ENCODE measurements around the gene DDX52. TPM values are rescaled to one million over a fixed set of nuclear protein-coding genes. Genes with fewer than 3 reads are reported as not detected.
A peak's percentile ranks its signal among the peaks of the same experiment; 100 is the strongest.

The DDX52 gene
- total and polyA plus RNA-seq, 9 donors, result 8.8 to 20.3 (median 19.2) TPM

DNA sequence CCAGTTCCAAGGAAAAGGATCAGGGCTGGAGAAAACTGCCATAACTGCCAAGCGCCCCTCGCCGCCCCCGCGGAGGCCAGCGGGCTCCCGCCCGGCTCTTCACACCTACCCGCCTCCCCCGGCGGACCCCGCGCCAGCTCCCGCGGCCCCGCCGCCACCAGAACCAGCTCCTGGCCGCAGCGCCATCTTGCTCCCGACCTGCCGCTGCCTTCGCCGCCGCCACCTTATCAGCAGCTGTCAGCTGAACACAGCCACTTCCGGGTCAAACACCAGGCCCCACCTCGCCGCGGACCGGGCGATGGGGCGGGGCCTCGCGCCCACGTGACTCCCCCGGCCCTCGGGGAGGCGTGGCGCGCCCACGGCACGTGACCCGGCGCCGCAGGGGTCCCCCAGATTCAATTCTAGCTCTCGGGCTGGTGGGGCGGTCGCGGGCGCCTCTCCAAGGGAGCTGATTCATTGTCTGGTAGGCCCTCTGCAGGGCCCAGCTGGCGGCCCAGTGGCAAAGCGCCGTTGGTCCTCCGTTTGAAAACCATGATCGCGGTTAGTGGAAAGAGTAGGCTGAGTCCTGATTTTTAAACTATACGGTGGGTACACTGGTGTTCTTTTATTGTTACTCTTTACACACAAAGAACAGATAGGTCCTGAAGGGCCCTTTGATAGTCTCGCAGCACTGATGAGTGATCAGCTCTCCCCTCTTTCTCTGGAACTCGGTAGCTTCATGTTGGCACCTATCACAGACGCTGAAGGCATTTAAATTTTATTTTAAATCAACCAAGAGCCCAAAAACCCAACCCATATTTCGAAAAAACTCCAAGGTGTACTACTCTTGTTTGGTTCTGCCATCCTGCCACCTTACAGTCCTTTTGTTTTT lies 33.8 kb downstream of the DDX52 start, which contains the start of gene SYNRG:
TSS of gene SYNRG (minus strand) at position 249 of the 871 bp plus-strand sequence. CDS start at position 186, 63 bp downstream.
- TF ChIP-seq POLR2A (IDR thresholded peaks at IDR 0.05) (peak; percentile 48), CTCF (IDR thresholded peaks at IDR 0.05) (peak in 2 of 3 donors; percentile 32 to 50), EP300 (IDR thresholded peaks at IDR 0.05) (no peak)
- Histone ChIP-seq H3K4me1 (ENCODE audit: insufficient read depth) (peaks cover 3% of the 10 kb centered on the region), H3K27ac (peak within 1 kb of the TSS; percentile 73 to 86), H3K36me3 (no peaks in the 10 kb centered on the region), H3K9me3 (no peaks in the 10 kb centered on the region), H3K27me3 (peaks cover 3% of the 10 kb centered on the region), H3K4me3 (peak within 1 kb of the TSS; percentile 77)
- WGBS, 3 donors, result 1 to 2% (median 2%) methylated on average over 41 to 60 of the region's 60 CpGs
- intact Hi-C loops (cut with DNase I), result no loop called here
- DNase-seq, result peak; percentile 97 to 99 (median 98)

DNA sequence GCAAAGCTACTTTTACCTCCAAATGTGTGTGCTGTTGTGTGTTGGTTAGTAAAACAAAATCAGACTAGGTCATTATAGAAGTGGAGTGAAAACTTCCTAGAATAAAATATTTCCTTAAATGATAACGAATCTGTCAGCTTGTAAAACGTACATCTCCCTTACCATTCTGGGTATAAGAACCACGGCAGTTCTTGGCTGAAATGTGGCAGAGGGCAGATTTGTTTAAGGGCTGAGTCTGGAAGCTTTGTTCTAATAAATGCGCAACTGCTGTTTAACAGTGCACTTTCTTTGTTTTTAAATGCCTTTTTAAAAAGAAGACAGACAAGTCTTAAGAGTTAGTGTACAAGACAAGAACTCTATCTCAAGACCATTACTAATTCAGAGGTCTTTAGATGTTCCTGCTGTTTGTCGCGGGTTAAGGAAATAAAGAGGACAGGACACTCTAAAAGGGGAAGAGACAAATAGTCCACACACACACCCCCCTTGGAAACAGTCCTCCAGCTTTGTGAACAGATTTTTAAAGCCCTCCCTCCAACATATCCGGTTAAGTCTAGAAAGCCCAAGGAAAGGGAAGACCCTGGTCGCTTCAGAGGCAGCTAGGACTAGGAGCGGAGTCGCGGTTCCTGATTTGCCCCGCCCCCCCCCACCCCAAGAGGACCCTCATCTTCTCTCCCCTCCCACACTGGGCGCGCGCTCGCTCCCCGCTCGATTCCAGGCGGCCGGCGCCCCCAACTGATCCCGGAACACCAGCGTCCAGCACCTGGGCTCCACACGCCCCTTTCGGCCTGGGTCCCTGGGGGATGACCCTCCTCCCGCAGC lies 34.7 kb downstream of the DDX52 start:
- Histone ChIP-seq H3K27me3 (peaks cover 3% of the 10 kb centered on the region), H3K4me3 (peak overlapping the region; percentile 77), H3K36me3 (no peaks in the 10 kb centered on the region), H3K27ac (peak overlapping the region; percentile 73 to 86), H3K4me1 (ENCODE audit: insufficient read depth) (peaks cover 3% of the 10 kb centered on the region), H3K9me3 (no peaks in the 10 kb centered on the region)
- WGBS, 3 donors, result 1 to 2% (median 1%) methylated on average over 17 to 26 of the region's 26 CpGs
- no peak for TF ChIP-seq EP300 (IDR thresholded peaks at IDR 0.05)
- no peak for TF ChIP-seq CTCF (IDR thresholded peaks at IDR 0.05)
- no peak for TF ChIP-seq POLR2A (IDR thresholded peaks at IDR 0.05)
- DNase-seq, result no peak
- intact Hi-C loops (cut with DNase I), result no loop called here

GRCh38 chr17:37607637-37608331 lies 35.5 kb downstream of the DDX52 start:
- no peak for TF ChIP-seq CTCF (IDR thresholded peaks at IDR 0.05)
- TF ChIP-seq EP300 (IDR thresholded peaks at IDR 0.05), result no peak
- no peak for TF ChIP-seq POLR2A (IDR thresholded peaks at IDR 0.05)
- WGBS, 3 donors, result 72 to 77% (median 73%) methylated on average over 26 of the region's 26 CpGs
- H3K4me3 ChIP-seq, result peak overlapping the region; percentile 77
- H3K27me3 ChIP-seq, result peaks cover 3% of the 10 kb centered on the region
- peak in 2 of 5 donors; percentile 18 to 22 for DNase-seq
- no peaks in the 10 kb centered on the region for H3K36me3 ChIP-seq
- no peaks in the 10 kb centered on the region for H3K9me3 ChIP-seq
- no peak overlapping the region for H3K27ac ChIP-seq
- peaks cover 3% of the 10 kb centered on the region for H3K4me1 ChIP-seq (ENCODE audit: insufficient read depth)
- intact Hi-C loops (cut with DNase I), result no loop called here
